ENCODE results near the gene PPM1K.

Gene PPM1K

GRCh38 chr4:88216395-88216794 lies 68.0 kb downstream of the PPM1K start:
- DNase-seq = no peak

GRCh38 chr4:88215351-88215750 lies 69.0 kb downstream of the PPM1K start:
- no peak for DNase-seq

GRCh38 chr4:88212253-88212561 lies 72.2 kb downstream of the PPM1K start:
- DNase-seq = no peak

- DNase-seq = peak; percentile 19 to 32
These were observed 72.7 kb downstream of the PPM1K start for GRCh38 chr4:88211473-88212252.

- DNase-seq = no peak
These were observed 76.2 kb downstream of the PPM1K start for GRCh38 chr4:88208156-88208555.

All from NCI-H524 (cell line).